ENCODE data around the gene FAM216B. TPM values are rescaled to one million over a fixed set of nuclear protein-coding genes. Genes with fewer than 3 reads are reported as not detected.

Gene FAM216B
- total RNA-seq = not detected

DNA sequence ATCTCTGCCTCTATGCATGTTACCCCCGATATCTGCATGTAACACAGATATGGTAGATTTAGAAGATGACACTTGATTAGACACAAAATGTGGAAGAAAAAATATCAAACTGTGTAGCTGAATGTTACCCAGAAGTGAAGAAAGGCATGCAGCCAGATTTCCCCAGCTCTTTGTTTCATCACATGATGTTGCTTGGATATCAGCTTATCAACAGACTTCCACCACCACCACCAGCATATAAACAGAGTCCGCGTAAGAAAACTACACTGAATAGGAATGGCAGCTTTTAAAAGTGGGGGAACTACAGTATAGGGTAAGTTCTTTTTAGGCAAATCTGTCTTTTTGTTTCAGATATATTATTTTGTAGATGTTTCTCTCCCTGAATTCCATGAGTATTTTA is at the start of gene FAM216B:
Gene FAM216B (plus strand): TSS at position 233 of the 400 bp plus-strand sequence. CDS start 2,484 bp downstream, outside the sequence.
- intact Hi-C loops (cut with DNase I) = no loop called here
- ATAC-seq (no peak), DNase-seq (ENCODE audit: low spot score) (no peak)

DNA sequence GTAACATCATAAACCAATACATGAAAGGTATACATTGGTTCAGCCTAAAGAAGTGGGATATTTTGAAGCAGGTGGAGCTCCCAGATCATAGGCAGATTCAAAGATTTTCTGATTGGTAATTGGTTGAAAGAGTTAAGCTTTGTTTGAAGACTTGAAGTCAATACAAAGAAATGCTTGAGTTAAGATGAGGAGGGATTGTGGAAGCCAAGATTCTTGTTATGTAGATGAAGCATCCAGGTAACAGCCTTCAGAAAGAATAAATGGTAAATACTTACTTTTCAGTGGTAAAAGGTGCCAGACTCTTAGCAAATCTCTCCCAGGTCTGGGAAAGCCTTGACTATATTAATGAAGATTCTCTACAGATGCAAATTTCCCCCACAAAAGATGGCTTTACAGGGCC is 49.3 kb upstream of the FAM216B start:
- ATAC-seq (no peak), DNase-seq (ENCODE audit: low spot score) (no peak)
- intact Hi-C loops (cut with DNase I) = no loop called here

DNA sequence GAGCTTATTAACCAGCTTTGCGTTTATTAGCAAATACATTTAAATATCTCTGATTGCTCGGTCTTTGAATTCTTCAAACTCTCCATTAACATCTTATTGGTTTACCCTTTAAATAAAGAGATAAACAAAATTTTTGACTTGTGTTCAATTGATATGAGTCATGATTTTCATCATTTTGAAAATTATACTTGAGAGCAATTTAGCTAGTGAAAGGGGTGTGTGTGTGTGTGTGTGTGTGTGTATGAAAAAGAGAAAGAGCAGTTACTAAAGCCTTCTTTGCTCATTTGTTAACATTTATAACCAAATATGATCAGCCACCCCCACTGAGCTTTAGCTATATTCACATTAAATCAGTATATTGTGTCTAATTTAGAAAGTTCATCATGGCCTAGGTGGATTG is 48.3 kb upstream of the FAM216B start:
- intact Hi-C loops (cut with DNase I) = no loop called here
- ATAC-seq (no peak), DNase-seq (ENCODE audit: low spot score) (no peak)

DNA sequence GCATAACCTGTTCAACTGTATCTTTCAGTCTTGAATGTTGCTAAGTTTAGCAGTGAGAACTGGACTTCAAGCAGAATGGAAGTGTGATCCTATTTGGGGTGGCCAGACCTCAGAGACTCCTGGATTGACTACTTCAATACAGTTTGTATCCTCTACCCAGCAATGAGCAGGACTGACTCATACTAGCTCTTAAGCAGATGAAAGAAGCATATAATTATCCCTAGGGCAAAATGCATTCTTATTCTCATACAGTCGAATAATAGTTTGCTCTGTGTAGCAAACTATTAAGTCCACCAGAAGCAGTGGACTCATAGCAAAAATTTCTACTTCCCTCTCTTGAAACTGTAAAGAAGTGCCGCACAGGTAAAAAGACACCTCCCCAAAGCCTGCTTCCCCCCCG is 46.4 kb upstream of the FAM216B start:
- DNase-seq (ENCODE audit: low spot score) (no peak), ATAC-seq (no peak)
- intact Hi-C loops (cut with DNase I) = no loop called here

DNA sequence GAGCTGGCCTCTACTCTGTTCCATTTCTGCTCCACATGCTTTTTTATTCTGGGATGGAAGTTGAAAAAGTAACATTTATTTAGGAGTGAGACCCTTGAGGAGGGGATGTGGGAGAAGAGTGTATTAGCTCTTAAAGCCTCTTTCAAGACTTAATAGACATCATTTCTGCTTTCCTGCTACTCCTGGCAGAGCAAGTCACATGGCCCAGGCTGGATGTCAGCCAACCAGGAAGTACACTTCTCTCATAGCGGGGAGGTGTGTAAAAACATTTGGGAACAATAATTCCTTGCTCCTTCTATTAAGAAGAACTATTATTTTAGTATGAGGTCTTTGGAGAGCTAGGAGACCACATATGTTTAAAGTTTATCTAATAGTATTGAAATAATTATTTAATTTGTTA is 40.6 kb upstream of the FAM216B start:
- intact Hi-C loops (cut with DNase I) = no loop called here
- ATAC-seq (no peak), DNase-seq (ENCODE audit: low spot score) (peak; percentile 65)

DNA sequence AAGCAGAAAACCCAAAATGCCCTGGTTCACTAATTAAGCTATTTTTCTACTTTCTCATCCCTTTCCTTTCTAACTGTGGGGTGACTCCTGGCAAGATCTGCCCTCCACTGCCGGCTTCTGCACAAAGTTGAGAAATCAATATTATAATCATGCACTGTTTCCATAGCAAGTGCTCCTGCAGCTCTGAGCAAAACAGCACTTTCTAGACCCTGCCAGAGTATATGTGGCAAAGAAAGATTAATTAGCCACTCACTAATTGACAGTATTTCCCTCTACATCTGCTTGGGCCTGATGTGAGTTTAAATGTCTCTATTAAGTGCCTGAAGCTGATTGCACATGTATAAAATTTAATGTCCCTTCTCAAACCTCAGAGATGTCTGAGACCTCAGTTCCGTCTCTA is 39.5 kb upstream of the FAM216B start:
- ATAC-seq (no peak), DNase-seq (ENCODE audit: low spot score) (no peak)
- intact Hi-C loops (cut with DNase I) = no loop called here

DNA sequence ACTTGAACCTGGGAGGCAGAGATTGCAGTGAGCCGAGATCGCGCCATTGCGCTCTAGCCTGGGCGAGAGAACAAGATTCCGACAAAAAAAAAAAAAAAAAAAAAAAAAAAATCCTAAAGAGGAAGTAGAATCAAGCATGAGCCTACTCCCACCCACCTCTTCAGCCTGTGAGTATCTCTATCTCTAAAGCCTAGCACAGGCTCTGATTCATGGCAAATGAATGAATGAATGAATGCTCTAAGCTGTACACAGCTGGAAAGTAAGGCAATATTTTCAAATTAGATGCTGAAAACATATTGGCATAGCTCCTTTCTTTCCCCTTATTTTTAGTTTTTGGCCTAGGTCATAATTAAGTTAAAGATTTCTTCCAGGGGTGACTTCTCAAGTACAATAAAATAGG is 35.7 kb upstream of the FAM216B start:
- ATAC-seq (no peak), DNase-seq (ENCODE audit: low spot score) (no peak)
- intact Hi-C loops (cut with DNase I) = no loop called here

DNA sequence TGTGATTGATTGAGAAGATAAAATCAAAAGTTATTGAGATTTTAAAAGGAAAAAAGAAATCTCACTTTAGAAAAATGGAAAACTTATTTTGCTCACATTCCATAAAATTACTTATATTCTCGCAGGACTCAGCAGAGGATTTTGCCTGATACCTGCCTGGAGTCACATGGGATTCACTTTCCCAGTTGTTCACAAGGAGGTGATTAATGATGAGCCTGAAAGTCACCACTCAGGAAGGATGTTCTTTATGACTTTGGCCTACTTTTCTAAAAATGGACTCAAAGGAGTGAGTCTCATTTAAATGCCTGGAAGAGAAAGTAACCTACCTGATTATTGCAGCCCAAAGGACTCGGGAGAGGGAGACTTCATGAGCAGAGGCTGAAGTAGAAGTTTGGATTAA is 34.5 kb upstream of the FAM216B start:
- ATAC-seq (no peak), DNase-seq (ENCODE audit: low spot score) (no peak)
- intact Hi-C loops (cut with DNase I) = no loop called here

DNA sequence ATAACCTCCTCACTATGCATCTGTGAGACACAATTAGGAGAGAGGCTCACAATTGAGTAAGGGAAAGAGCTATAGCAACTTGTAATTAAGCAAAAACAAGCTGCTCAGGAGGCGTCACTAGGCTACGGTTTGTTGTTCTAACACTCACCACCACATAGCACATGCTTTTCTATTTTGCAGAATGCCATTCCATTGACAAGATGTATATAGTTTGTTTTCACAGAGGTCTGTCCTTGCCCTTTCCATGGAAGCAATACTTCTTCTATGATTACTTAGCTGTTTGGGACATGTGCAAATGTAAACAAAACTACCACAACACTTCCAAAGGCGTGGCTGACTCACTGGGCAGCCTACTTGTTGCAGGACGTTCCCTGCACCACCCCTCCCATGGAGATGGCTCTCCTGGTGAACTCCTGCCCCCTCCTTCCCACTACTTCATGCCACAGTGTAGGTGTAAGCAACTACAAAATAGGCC is 33.9 kb upstream of the FAM216B start:
- intact Hi-C loops (cut with DNase I) = no loop called here
- ATAC-seq = peak; percentile 39

DNA sequence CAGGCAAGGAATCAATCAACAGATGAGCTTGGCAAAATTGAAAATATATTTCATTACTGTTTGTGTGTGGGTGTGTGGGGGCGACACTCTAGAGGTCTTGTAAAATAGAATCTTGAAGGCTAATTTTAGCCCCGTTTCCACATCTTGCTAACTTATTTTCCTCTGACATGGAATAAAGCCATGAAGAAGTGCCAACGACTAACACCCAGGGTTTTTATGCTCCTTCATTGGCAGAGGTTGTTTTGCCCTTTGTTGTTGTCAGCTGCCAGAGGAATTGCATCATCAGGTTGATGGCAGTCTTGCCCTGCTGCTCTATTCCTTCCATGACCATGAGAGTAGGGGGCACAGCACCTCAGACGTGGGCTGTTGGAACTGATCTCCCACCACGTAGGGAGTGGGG is 30.6 kb upstream of the FAM216B start:
- no peak for ATAC-seq
- intact Hi-C loops (cut with DNase I) = no loop called here
- DNase-seq (ENCODE audit: low spot score) = no peak

More for the DNA sequence above, 33.9 kb upstream of the FAM216B start:
- no peak for DNase-seq (ENCODE audit: low spot score)

DNA sequence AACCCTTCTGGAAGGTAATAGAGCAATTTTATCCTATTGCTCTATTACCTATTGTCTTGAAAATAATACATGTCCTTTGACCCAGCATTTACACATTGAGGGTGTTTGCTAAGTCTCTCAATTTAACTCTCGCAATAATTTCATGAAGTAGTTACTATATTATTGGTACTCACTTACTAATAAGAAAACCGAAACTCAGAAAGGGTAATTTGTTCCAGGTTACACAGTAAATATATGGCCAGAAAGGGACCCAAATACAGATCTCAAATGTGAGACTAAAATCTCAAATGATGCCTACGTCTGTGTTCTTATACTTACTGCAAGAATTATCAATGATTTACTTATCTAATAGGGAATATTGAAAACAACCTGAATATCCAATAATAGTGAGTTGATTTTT is 29.7 kb upstream of the FAM216B start:
- ATAC-seq (no peak), DNase-seq (ENCODE audit: low spot score) (no peak)
- intact Hi-C loops (cut with DNase I) = no loop called here

DNA sequence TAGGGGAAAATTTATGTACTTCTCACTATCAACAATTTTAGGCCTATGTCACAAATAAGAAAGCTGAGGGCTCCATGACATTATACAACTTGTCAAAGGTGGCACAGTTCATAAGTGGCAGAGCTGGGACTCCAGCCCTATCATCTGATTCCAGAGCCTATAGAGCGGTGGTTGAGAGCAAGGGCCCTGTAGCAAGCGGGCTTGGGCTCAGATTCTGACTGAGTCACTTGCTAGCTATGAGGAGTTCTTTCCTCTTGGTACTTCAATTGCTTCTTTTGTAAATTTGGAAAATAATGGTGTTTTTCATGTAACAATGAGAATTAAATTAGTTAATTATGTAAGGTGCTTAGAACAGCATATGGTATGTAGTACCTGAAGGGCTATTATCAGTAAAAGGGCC is 28.7 kb upstream of the FAM216B start:
- ATAC-seq (no peak), DNase-seq (ENCODE audit: low spot score) (no peak)
- intact Hi-C loops (cut with DNase I) = no loop called here

DNA sequence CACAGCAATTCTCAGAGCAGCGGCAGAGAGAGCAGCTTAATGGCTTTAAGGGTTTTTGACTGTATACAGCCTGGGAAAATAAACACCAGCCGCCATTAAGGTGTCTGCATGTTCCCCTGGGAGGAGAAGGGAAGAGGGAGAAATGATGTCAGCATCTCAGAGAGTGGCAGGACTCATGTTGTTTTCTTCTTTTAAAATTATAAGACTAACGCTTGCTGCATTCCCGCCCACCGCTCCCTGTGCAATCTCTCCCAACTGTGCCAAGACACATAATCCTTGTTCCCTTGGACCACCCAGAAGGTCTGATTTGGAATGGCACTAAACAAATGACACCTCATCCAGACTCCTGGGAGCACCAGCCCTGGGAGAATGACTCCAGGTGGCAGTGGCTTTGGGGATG is 27.7 kb upstream of the FAM216B start:
- DNase-seq (ENCODE audit: low spot score) (peak; percentile 57), ATAC-seq (peak; percentile 84)
- intact Hi-C loops (cut with DNase I) = no loop called here

DNA sequence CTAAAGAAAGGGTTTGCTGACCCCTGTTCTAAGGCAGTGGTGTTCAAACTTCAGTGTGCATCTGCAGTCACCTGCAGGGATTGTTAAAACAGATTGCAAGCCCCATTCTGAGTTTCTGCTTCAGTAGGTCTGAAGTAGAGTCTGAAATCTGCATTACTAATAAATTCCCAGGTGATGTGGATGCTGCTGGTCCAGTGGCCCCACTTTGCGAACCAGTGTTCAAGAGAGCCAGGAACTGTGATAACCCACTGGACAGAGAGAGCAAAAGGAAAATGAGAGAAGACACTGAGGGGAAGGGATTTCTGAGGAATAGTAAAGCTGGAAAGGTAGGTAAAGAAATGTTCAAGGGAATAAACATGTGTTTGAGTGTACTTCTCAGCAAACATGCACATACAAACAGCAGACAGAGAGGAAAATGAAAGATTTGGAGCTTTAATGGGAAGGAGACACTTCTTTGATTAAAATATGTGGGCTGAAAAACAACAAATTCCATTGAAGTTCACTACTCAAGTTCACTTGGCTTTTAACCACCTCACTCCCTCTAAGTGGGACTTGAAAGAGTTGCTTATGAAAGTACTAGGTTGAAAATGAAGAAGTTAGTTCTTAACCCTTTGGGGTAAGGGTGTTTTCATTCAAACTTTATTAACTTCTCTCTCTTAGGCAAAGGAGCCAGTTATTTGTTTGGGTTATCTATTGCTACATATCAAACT is 26.4 kb upstream of the FAM216B start:
- ATAC-seq (peak; percentile 9), DNase-seq (ENCODE audit: low spot score) (no peak)
- intact Hi-C loops (cut with DNase I) = no loop called here

DNA sequence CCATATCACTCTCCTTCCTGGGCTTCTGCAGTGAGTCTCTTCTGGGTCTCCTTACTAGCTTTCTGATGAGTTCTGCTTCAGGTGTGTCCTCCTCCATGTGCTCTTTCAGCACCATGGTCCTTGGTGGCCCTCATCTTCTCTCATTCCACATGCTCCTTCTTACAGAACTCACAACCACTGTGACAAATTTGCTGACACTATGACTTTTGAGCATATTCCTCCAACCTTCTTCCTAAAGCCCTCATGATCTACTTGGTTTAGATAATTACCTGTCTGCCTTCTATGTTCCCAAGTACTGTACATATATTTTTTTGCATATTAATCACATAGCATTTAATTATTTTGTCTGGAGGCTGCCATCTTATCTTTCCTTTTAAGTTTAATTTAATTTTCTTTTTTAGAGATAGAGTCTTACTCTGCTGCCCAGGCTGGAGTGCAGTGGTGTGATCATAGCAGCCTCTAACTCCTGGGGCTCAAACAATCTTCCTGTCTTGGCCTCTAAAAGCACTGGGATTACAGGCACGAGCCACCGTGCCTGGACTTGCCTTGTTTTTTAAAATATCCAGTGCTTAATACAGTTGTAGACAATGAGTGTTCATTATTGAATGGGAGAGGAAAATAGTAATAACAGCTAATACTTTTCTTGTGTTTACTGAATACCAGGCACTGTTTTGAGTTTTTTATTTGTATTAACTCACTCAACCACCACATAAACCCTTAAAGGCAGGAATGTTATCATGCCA is 23.5 kb upstream of the FAM216B start:
- DNase-seq (ENCODE audit: low spot score) (no peak), ATAC-seq (no peak)
- intact Hi-C loops (cut with DNase I) = no loop called here

DNA sequence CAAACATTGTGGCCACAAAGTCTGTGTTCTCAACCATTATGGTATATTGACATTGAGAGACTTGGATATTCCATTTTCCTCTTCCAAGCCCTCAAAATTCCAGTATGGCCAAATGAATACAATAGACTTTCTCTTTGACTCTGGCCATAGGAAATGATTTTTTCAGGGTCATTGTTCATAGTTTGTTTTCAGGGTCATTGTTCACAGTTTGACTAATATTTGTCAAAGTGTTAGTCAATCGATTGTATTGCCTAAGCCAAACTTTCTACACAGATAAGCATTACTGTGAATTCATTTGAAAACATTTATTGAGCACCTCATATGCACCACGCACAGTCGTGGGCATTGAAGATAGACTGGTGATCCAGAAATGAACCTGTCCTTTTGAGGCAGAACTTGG is 22.9 kb upstream of the FAM216B start:
- no peak for DNase-seq (ENCODE audit: low spot score)
- intact Hi-C loops (cut with DNase I) = no loop called here

DNA sequence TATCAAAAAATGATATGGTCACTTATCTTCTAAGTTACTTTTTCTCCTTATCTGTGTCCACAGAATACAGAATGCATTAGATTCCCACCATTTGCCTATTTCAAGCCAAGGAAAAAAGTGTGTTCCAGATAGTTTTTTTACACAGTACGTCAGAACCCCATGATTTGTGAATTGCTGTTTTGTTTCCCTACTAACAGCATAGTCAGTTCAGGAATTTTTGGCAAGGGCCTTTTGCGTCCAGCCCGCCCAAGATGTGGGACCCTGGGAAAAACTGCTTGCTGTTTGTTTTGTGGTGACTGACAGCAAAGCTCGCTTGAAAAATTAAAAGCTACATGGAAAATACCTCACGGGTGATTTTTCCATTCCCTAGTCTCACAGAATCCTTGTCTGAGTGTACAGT is 20.4 kb upstream of the FAM216B start:
- DNase-seq (ENCODE audit: low spot score) (peak; percentile 63), ATAC-seq (peak; percentile 92)

More for the DNA sequence above, 22.9 kb upstream of the FAM216B start:
- ATAC-seq = no peak

DNA sequence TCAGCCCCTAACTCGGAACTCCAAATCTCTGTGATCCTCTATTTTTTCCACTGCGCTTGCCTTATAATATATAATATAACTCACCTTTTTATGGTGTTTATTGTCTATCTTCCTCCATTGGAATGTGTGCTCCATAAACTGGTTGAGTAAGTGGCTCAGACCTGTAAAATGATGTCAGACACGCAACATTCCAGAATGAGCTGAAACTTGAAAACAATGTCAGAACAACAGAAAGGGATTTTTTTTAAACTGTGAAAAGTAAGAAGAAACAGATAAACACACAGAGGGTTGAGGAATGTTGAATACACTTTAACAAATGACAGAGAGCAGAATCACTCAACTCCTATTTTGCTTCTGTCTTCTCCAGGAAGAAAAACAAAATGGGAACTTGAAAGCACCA is 19.1 kb upstream of the FAM216B start:
- ATAC-seq (no peak), DNase-seq (ENCODE audit: low spot score) (no peak)
- intact Hi-C loops (cut with DNase I) = no loop called here

More for the DNA sequence above, 20.4 kb upstream of the FAM216B start:
- intact Hi-C loops (cut with DNase I) = no loop called here

DNA sequence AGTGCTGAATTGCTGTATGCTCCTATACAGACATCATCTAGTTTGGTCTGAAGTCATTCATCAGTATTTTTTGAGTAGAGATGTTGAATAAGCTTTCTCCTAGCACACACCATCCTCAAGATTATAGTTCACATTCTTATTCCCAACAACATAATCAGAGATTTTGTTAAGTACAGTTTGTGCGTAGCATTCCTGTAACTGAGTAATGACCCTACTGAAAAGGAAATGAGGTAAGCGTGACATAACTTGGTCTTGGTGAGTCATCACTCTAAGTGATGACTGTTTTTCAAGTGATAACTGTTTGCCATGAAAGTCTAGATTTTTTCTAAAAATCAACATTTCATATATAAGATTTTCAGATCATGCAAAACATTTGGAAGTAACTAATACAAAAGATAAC is 18.5 kb upstream of the FAM216B start:
- no peak for ATAC-seq
- DNase-seq (ENCODE audit: low spot score) = no peak
- intact Hi-C loops (cut with DNase I) = no loop called here

DNA sequence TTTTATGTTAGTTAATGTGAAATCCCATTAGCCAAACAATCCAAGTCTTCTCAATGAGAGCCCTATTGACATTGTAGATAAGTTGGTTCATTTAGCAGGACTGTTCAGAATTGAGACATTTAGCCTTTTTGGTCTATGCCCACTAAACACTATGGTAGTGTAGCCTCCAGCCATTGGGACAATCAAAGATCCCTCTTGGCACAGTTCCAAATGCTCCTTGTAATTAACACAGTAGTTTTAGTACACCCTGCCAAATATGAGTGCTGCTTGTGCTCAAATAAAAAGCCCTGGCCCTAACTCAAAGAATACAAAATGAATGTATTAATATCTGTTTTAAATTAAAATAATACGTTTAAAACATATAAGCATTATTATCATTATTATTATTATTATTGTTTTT is 15.4 kb upstream of the FAM216B start:
- no peak for DNase-seq (ENCODE audit: low spot score)
- no peak for ATAC-seq
- intact Hi-C loops (cut with DNase I) = no loop called here

All from sciatic nerve (tissue), 2 donors.